ENCODE data around the gene GLIS2.

GLIS2 gene

DNA sequence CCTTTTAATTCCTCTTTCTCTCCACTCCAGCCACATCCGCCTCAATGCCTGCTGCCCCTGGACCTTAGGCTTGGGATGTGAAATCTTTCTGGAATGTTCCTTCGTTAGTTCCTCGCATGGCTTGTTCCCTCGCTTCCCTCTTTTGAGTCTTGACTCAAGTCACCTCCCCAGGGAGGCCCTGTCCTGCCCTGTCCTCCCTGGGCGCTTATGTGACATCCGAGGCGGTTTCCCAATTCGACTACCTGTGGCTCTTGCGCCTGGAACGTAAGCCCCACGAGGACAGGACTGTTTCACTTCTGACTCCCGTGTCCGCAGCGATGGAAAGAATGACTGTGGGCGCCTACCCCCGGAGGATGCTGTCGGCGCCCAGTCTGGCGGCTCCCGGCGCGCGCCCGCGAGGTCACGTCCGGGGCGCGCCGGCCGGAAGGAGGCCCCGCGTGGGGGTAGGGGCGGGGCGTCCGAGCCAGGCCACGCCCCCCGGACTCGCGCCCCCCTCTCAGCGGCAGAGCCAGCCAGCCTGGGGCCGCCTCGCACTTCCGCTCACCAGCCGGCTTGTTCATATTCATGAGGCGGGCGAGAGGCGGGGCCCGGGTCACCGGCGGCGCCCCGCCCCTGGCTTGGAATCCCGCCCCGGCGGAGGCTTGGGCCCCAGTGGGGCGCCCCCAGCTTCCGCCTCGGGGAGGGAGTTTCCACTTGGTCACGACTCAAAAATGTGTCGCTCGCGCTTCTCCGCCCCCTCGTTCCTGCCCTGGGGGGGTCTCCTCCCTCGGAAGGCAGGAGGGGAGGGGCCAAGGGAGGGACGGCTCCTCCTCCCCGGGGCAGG lies 8.4 kb upstream of the GLIS2 start:
- TF ChIP-seq, protein P1, sequence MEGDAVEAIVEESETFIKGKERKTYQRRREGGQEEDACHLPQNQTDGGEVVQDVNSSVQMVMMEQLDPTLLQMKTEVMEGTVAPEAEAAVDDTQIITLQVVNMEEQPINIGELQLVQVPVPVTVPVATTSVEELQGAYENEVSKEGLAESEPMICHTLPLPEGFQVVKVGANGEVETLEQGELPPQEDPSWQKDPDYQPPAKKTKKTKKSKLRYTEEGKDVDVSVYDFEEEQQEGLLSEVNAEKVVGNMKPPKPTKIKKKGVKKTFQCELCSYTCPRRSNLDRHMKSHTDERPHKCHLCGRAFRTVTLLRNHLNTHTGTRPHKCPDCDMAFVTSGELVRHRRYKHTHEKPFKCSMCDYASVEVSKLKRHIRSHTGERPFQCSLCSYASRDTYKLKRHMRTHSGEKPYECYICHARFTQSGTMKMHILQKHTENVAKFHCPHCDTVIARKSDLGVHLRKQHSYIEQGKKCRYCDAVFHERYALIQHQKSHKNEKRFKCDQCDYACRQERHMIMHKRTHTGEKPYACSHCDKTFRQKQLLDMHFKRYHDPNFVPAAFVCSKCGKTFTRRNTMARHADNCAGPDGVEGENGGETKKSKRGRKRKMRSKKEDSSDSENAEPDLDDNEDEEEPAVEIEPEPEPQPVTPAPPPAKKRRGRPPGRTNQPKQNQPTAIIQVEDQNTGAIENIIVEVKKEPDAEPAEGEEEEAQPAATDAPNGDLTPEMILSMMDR (IDR thresholded peaks at IDR 0.05; ENCODE audit: low read depth, low read length, missing control alignments) = no peak
- DNase-seq (ENCODE audit: extremely low read depth, low read depth) = peak; percentile 82
- peak overlapping the region; percentile 41 for H3K4me3 ChIP-seq (replicated peaks; ENCODE audit: low read depth, low read length)

DNA sequence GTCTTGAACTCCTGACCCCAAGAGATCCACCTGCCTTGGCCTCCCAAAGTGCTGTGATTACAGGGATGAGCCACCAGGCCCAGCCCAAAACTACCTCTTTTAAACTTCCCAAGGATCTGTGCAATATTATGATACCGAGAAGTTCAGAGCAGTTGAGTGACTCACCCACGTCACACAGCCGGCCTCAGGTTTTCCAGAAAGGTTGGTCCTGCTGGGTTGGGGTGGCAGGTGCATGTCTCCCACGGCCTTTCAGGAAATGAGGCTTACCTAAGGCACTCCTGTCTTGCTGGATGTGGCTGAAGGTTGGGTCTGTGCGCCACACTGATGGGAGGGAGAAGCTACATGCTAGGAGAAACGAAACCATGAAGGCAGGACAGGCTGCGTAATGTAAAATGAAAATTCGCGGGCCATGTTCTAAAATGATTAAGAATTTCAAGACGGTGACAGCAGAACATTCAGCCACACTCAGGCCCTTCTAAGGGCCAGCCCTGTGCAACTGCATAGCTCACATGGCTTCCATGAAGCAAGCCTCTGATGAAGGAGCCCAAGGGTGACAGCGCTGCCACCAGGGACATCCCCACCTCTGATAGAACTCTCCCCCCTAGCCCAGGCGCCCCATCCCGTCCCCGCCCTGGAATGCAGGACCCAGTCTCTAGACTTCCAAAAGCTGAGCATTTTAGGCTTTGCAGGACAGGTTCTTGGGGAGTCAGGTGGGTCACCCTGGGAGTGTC lies 6.6 kb upstream of the GLIS2 start:
- no peak for DNase-seq (ENCODE audit: extremely low read depth, low read depth)
- TF ChIP-seq, protein P1 (IDR thresholded peaks at IDR 0.05; ENCODE audit: low read depth, low read length, missing control alignments) = no peak
- no peak overlapping the region for H3K4me3 ChIP-seq (replicated peaks; ENCODE audit: low read depth, low read length)

DNA sequence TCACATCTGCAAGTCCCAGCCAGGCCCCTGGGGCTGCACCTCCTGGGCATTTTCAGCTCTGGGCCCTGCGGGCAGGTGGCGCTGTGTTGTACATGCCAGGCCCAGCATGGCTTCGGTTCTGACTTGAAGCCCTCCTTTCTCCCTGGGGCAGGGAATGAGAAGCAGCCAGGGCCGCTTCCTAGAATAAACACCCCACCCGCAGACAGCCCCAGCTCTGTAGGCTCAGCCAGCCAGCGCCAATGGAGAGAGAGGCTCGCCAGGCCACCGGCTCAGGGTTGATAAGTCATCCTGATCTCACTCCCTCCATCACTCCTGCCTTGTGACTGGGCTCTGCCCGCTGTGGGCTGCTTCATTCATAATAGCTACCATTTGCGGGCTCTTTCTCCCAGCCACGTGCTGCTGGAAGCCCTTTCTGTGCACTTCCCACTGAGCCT lies 6.0 kb upstream of the GLIS2 start:
- DNase-seq (ENCODE audit: extremely low read depth, low read depth) = no peak
- H3K4me3 ChIP-seq (replicated peaks; ENCODE audit: low read depth, low read length) = no peak overlapping the region
- TF ChIP-seq, protein P1 (IDR thresholded peaks at IDR 0.05; ENCODE audit: low read depth, low read length, missing control alignments) = peak; percentile 74

DNA sequence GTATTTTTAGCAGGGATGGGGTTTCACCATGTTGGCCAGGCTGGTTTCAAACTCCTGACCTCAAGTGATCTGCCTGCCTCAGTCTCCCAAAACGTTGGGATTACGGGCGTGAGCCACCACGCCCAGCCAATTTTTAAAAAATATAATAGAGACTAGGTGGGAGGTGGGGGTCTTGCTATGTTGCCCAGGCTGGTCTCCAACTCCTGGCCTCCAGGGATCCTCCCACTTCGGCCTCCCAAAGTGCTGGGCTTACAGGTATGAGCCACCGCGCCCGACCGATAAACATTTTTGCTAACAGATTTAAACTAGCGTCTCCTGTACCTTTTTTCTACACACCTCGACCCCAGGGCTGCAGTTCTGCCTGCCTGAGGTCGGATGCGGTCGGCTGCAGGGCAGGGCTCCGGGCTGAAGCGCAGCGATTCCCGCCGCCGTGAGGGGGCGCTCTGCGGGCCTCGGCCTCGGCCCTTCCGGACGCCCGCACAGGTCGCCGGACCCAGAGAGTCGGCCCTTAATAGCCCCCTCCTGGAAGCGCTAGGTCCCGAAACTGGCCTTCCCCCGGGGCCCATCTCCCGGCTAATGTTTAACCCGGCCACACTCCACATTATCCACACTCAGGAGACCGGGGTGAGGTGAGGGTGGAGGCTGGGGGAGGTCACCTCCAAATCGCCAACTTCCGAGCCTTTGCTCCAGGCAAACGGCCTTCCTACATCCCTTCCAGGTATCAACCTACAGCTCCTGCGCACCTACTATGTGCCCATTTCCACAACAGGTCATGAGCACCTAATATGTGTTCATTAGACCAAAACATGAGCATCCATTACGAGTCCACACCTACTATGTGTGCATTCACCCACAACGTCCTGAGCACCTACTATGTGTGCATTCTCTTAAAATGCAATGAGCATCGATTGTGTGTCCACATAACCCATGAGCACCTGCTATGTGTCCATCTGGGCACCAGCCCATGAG lies 2.0 kb upstream of the GLIS2 start:
- H3K4me3 ChIP-seq (replicated peaks; ENCODE audit: low read depth, low read length) = no peak overlapping the region
- no peak for DNase-seq (ENCODE audit: extremely low read depth, low read depth)
- TF ChIP-seq, protein P1 (IDR thresholded peaks at IDR 0.05; ENCODE audit: low read depth, low read length, missing control alignments) = peak; percentile 73

DNA sequence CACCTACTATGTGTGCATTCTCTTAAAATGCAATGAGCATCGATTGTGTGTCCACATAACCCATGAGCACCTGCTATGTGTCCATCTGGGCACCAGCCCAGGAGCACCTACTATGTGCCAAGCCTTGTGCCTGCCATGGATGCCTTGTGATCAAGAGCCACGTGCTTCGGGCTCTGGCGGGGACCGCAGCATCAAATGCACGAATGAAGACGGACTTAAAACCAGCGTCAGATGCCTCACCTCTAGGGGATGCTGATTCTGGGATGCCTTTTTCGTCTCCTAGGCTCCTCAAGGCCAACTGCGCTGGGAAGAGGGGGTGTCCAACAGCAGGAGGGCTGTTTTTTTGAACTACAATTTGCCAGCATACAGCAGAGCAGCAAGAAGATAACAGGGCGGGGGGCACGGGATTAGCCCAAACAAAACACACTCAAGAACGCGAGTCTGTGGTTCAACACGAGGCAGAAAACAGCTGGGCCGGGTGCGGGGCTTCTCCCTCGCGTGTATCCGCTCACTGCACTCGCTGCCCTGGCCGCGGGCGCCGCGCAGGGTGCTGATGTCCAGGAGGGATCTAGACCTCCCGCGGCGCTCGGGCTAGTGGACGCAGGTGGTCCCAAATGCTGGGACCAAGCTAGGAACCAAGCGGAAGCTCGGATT lies 1.2 kb upstream of the GLIS2 start:
- TF ChIP-seq, protein P1 (IDR thresholded peaks at IDR 0.05; ENCODE audit: low read depth, low read length, missing control alignments) = peak; percentile 8
- peak overlapping the region; percentile 53 for H3K4me3 ChIP-seq (replicated peaks; ENCODE audit: low read depth, low read length)
- no peak for DNase-seq (ENCODE audit: extremely low read depth, low read depth)
